ENCODE data around the gene FNIP1.
"Not testable (repeated sequence)": the region's sequence is repeated elsewhere in the genome, so short reads cannot be mapped to it uniquely, and the experiment has no call there.

The FNIP1 gene

DNA sequence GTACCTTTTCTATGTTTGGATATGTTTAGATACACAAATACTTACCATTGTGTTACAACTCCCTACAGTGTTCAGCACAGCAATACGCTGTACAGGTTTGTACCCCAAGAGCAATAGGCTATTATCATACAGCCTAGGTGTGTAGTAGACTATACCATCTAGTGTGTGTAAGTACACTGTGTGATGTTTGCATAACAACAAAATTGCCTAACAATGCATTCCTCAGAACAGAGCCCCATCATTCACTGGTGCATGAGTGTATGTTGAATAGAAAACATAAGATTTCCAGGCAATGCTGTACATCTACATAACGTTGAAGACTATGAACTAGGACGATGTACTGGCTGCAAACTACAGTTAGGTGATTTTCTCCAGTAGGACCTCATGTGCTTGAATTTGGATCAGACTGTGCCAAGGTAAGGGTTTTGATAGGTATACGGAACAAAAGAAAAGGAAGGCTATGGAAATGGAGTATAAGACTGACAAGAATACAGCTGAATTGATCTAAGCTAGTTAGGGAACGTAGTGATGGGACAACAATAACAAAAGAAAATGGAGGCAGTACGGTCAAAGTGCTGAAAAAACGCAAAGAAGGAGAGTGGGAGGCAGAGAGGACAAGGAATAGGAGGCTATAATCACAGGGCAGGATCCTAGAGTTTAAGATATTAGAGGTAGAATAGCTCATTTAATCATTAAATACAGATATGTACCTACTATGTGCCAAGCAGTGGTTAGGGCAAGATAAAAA is 46.9 kb downstream of the FNIP1 start:
- no peak for FAIRE-seq

DNA sequence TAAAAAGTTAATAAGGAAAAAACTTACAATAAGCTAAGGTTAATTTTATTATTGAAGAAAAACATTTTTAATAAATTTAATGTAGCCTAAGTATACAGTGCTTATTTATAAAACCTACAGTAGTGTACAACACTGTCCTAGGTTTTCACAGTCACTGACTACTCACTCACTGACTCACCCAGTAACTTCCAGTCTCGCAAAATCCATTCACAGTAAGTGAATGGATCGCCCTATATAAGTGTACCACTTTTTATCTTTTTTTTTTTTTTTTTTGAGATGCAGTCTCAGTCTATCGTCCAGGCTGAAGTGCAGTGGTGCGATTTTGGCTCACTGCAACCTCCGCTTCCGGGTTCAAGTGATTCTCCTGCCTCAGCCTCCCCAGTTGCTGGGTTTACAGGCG is 47.7 kb downstream of the FNIP1 start:
- FAIRE-seq: no peak

DNA sequence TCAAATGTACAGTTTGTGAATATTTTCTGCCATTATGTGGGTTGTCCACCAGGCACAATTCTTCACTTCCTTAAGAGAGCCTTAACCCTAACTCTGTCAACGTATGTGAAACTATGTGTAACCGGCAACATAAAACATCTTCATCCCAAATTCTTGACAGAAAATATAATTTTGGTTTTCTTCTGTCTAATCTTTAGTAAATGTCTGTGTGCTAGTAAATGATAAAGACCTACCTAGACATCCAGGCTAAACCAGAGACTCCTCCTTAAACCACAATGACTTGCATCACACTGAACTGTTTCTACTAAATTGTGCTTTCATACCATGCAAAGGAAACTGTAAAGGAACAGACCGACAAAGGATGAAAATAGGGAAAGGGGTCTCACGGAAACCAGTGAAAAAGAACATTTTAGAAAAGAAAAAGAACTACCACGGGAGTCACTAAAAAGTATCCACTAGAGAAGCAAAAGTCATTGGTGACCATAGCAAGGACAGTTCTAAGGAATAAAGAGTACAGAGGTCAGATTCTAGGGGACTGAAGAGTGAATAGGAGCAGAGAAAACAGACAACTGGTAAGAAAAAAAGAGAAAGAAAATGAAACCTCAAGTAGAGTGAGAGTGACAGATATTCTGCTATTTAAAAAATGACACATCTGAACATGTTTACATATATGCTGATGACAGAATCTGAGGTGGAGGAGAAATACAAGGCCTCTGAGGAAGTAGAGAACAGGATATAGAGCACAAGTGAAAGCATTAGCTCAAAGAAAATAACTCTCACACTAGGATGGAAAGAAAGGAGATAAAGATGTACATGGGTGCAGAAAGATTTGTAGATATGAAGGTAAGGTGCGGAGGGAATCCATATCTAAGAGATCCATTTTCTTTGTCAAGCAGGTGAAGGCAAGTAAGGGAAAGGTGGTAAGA is 49.4 kb downstream of the FNIP1 start:
- FAIRE-seq: no peak

DNA sequence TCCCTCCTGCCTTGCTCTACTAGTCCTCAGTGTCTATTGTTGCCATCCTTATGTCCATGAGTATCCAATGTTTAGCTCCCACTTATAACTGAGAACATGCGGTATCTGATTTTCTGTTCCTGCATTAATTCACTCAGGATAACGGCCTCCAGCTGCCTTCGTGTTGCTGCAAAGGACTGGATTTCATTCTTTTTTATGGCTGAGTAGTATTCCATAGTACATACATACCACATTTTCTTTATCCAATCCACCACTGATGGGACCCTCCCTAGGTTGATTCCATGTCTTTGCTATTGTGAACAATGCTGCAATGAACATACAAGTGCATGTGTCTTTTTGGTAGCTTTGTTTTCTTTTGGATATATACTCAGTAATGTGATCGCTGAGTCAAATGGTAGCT is 50.4 kb downstream of the FNIP1 start:
- no peak for FAIRE-seq

DNA sequence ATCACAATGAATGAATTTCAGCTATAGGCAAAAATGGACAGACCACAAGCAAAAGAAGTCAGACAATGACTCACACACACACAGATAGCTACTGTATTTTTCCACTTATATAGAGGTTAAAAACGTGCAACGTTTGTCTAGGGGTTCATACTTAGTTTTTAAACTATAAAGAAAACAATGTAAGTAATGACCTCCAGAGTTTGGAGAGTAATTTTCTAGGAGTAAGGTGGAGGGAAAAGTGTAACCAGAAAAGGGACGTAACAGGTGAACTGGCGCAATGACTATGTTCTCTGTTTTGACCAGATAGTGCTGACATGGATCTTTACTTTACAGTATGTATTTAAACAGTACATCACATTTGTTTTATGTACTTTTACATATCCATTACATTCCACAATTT is 51.1 kb downstream of the FNIP1 start:
- no peak for FAIRE-seq

DNA sequence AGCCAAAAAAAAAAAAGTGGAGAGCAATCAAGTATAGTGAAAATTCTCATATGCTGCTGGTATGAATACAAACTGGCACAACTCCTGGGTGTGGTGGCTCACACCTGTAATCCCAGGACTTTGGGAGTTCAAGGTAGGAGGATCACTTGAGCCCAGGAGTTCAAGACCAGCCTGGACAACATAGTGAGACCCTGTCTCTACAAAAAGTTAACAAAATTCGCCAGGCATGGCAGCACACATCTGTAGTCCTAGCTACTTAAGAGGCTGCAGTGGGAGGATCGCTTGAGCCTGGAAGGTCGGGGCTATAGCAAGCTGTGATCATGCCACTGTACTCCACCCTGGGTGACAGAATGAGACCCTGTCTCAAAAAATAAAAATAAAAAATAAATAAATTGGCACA is 51.7 kb downstream of the FNIP1 start:
- no peak for FAIRE-seq

DNA sequence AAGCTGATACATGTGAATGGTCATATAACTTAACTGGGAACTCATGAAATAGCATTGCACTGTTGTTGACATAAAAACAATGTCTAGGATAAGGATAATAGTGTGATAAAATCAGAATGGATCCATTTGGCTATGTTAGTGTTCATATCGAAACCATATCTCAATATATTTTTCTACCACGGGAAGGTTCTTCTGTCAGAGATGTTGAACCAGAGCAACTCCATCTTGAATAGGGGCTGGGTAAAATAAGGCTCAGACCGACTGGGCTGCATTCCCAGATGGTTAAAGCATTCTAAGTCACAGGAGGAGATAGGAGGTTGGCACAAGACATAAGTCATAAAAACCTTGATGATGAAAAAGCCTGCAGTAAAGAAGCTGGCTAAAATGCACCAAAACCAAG is 56.3 kb downstream of the FNIP1 start:
- no peak for FAIRE-seq

DNA sequence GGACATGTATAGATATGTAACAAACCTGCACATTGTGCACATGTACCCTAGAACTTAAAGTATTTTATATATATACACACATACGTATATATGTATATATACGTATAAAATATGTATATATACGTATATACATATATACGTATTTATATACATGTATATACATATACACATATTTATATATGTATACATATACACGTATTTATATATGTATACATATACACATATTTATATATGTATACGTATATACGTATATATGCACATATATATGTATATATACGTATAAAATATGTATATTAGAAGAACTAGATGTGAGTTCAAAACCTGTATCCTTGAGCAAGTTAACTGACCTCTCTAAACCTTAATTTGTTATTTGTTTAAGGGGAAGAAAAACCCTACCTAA is 61.4 kb downstream of the FNIP1 start:
- peak; percentile 82 for FAIRE-seq

DNA sequence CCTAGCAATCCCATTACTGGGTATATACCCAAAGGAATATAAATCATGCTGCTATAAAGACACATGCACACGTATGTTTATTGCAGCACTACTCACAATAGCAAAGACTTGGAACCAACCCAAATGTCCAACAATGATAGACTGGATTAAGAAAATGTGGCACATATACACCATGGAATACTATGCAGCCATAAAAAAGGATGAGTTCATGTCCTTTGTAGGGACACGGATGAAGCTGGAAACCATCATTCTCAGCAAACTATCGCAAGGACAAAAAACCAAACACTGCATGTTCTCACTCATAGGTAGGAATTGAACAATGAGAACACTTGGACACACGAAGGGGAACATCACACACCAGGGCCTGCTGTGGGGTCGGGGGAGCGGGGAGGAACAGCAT is 61.9 kb downstream of the FNIP1 start:
- FAIRE-seq: not testable (repeated sequence)

DNA sequence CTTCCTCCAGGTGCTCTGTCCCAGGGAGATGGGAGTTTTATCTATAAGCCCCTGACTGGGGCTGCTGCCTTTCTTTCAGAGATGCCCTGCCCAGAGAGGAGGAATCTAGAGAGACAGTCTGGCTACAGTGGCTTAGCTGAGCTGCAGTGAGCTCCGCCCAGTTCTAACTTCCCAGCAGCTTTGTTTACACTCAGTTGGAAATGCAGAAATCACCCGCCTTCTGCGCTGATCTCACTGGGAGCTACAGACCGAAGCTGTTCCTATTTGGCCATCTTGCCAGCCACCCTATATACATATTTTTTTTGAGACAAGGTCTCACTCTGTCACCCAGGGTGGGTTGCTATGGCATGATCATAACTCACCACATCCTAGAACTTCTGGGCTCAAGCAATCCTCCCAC is 67.5 kb downstream of the FNIP1 start:
- not testable (repeated sequence) for FAIRE-seq

DNA sequence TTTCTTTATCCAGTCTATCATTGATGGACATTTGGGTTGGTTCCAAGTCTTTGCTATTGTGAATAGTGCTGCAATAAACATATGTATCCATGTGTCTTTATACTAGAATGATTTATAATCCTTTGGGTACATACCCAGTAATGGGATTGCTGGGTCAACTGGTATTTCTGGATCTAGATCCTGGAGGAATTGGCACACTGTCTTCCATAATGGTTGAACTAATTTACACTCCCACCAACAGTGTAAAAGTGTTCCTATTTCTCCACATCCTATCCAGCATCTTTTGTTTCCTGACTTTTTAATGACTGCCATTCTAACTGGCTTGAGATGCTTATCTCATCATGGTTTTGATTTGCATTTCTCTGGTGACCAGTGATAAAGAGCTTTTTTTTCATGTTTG is 72.7 kb downstream of the FNIP1 start:
- not testable (repeated sequence) for FAIRE-seq

DNA sequence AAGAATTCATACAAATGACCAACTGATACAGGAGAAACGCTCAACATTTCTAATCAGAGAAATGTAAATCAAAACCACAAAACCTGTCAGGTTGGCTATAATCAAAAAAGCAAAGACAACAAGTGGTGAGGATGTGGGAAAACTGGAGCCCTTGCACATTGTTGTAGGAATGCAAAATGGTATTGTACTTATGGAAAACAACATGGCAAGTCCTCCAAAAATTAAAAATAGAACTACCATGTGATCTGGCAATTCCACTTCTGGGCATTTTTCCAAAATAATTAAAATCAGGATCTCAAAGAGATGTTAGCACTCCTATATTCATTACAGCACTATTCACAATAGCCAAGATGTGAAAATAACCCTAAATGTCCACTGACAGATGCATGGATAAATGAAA is 76.1 kb downstream of the FNIP1 start:
- no peak for FAIRE-seq

DNA sequence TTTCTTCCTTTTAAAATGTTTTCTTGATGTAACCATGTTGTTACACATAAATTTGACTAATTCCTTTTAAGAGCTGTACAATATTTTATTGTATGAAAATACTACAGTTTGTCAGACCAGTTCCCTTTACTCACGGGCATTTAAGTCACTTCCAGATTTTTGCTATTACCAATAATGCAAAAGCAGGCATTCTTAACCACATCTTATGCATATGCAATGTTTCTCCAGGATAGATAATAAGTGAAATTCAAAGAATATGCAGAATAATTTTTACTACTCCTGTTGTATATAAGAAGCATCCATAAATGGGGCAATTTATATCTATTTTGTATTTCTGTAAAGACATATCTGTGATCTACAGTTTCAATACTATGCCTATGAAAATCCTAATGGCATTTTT is 77.3 kb downstream of the FNIP1 start:
- FAIRE-seq: no peak

DNA sequence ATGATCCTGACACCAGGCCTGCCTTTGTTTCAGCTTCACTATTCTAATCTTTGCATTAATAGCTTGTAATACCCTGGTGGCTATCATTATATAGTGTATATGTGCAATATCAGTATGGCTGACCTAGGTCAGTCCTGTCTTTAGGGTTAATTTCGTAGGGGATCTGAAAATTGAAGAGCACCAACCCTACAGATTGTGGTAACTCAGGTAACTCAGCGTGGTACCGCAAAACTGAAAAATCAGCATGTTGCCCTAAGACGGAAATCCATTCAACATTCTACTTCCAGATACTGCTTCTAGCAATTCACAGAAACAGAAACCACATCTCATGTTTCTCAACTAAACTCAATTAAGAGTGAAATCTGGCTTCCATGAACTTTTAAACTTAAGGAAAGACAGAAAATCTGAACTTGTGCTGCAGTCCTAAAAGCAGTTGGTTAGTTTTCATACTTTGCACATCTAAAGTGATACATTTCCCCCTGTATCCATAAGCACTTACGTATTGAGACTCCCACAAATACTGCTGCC is 78.3 kb downstream of the FNIP1 start:
- no peak for FAIRE-seq

DNA sequence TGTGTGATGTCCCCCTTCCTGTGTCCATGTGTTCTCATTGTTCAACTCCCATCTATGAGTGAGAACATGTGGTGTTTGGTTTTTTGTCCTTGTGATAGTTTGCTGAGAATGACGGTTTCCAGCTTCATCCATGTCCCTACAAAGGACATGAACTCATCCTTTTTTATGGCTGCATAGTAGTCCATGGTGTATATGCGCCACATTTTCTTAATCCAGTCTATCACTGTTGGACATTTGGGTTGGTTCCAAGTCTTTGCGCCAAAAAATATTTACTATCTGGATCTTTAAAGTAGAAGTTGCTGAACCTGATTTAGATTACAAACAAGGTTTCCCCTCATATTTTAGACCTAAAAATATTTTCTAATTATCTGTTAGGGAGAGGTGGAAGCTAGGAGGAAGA is 79.7 kb downstream of the FNIP1 start:
- FAIRE-seq: not testable (repeated sequence)

DNA sequence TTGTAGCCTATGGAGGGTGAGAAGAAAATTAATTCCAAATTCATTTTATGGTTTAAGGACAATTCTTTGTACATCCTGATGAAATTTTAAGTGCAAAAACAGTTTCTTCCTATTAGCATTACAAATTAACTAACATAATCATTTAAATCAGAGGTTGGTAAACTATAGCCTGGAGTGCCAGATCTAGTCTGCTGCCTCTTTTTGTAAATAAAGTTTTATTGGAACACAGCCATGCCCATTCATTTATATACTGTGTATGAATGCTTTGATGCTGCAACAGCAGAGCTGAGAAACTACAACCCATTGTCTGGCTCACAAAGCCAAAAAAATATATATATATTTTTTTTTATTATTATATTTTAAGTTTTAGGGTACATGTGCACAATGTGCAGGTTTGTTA is 80.2 kb downstream of the FNIP1 start:
- FAIRE-seq: no peak

DNA sequence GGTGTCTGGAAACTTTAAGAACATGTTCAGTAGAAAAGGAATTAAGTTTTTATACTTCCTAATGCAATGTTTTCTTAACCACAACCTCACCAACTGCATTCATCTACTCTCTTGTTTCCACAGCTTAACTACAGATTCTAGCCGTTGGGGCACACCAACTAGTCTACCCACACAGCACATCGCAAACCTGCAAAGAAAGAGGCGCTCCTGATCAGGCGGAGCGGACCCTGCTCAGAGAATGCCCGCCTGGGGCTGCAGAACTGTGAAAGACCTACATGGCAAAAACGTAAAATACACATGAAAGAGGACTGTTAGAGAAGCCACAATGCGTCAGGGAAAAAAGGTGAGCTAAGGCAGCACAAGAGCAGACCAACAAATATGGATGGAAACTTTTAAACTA is 86.4 kb downstream of the FNIP1 start:
- FAIRE-seq: no peak

DNA sequence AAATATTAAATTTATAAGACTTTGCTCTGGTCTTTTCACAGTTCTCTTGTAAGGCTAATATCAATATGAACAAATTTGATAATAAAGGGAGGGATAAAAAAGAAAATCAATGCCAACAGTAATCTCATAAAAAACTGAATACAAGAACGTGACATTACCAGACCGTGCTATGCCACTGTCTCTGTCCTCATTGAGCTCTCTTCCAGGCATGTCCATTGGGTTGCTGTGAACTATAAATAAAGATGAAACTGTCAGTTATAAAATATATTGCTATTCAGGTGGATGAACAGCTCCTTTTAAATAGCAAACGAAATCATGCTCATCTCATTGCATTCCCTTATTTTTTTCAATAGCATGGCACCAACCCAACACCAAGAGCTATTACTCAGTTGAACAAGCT is 87.8 kb downstream of the FNIP1 start:
- no peak for FAIRE-seq

DNA sequence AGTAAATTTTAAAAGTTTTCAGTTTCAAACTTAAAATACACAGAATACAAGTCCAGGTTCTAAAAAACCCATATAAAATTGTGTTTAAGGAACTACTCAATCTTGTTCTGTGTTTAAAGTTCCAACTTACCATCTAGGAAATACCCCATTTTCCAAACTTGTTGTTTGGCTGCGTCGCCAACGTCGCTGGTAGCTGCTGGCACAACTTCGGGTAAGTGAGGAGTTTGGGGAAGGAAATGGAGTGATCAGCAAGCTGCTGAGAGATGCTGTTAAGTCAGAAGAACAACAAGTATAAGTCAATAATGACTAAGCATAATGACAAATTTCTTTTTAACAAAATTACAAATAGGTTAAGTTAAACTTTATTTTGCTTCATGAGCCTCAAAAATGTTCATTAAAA is 90.5 kb downstream of the FNIP1 start:
- FAIRE-seq: no peak

DNA sequence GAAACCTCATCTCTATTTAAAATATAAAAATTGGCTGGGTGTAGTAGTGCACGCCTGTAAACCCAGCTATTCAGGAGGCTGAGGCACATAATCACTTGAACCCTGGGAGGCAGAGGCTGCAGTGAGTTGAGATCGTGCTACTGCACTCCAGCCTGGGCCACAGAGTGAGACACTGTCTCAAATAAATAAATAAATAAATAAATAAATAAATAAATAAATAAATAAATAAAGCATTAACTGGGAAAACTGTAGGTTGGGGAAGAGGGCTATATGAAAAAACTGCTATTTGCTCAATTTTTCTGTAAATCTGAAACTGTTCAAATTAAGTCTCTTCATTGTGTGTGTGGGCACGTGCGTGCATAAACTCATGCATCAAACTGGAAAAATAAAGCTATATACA is 101.9 kb downstream of the FNIP1 start:
- no peak for FAIRE-seq

DNA sequence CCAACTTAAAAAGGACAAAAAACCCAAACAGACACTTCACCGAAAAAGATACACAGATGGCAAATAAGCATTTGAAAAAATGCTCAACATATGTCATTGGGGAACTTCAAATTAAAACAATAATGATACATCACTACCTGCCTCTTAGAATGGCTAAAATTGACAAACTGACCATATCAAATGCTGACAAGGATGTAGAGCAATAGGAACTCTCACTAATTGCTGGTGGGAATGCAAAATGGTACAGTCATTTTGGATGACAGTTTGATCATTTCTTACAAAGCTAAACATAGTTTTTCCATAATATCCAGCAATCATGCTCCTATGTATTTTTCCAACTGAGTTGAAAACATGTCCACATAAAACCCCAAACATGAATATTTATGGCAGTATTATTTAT is 102.9 kb downstream of the FNIP1 start:
- FAIRE-seq: no peak

DNA sequence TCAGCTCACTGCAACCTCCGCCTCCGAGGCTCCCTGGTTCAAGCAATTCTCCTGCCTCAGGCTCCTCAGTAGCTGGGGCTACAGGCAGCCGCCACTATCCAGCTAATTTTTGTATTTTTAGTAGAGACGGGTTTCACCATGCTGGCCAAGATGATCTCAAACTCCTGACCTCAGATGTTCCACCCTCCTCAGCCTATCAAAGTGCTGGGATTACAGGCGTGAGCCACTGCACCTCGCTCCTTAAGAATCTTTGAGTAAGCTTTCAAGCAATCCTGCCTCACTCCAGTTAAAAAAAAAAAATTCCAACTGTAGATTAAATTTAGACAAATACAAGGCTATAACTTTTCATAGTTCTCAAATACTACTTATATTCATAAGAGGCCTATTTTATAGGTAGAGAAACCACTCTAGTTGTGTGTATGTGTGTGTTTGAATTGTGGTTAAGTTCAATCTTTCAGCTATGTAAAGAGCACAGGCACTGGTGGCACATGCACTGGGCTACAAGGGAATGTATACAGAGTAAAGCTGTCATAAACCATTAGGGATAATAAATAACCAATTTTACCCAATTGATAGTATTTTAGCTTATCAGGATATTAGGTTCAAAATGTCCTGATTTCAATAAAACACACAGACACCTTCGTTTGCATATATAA is 111.2 kb downstream of the FNIP1 start:
- no peak for FAIRE-seq

DNA sequence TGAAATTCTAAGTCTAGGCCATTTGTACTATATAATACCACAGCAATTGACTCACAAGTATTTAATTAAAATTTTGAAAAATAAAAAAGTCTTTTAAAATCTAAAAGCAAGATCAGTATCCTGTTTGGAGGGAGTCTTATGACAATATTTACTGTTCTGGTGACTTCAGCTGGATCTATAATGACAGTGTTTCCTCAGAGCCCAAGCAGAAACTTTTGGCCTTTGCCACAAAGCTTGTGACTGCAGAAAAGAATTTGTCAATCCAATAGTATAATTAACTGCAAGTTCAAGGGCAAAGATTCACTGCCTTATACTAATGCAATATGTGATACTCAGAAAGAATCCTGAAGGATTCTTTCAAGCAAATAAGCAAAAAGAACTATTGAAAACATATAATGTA is 112.2 kb downstream of the FNIP1 start:
- no peak for FAIRE-seq

All from endometrium (tissue), 2 donors.